Measurements from ENCODE around the gene CCDC127.

Gene CCDC127

DNA sequence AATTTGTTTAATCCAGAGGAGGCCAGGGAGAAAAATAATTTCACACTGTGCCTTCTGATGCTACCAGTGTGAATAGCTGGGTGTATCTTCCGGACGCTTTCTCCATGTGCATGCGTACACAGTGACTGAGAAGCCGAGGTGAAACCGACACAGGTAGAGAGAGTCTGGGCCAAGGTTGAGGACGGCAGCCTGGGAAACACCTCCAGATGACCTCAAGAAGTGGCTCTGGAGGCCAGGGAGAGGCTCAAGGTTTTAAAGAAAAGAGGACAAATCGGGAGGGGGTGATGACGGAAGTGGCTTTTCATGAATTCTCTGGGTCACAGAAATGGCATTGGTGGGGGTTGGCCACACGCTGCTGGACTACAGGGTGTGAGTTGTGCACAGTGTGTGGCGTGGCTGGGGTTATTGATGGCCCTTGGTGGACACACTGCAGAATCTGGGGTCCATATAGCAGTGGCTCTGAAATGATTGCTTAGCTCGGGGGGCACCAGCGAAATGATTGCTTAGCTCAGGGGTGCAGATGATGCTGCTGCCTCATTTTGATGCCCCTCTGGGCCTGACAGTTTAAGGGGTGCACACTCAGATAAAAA is 60.7 kb downstream of the CCDC127 start:
- no peak for DNase-seq (ENCODE audit: low read depth)

DNA sequence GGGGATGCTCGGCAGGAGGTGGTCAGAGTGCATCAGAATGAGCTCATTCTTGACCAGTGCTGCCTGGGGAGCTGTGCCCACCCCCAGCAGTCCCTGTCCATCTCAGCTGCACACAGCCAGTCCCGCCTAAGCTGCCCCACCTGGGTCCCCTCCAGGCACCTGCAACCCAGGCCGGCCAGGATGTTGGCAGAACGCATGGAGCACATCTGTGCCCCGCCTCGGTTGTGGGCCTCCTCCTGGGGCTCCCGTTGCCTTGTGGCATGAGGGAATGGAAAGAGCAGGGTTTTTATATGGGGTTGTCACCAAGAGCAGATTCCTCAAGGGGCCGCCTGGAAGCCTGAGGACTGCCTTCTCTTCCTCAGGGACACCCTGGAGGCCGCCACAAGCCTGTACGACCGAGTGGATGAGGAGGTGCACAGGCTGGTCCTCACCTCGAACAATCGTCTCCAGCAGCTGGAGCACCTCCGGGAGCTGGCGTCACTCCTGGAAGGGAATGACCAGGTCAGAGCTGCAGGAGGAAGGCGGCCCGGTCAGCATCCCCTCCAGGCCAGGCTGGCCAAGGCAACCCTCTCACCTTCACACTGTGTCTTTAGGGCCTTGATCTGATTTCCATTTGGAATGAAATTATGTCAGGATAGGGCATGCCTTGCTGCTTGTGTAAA is 61.4 kb downstream of the CCDC127 start:
- DNase-seq (ENCODE audit: low read depth): no peak

DNA sequence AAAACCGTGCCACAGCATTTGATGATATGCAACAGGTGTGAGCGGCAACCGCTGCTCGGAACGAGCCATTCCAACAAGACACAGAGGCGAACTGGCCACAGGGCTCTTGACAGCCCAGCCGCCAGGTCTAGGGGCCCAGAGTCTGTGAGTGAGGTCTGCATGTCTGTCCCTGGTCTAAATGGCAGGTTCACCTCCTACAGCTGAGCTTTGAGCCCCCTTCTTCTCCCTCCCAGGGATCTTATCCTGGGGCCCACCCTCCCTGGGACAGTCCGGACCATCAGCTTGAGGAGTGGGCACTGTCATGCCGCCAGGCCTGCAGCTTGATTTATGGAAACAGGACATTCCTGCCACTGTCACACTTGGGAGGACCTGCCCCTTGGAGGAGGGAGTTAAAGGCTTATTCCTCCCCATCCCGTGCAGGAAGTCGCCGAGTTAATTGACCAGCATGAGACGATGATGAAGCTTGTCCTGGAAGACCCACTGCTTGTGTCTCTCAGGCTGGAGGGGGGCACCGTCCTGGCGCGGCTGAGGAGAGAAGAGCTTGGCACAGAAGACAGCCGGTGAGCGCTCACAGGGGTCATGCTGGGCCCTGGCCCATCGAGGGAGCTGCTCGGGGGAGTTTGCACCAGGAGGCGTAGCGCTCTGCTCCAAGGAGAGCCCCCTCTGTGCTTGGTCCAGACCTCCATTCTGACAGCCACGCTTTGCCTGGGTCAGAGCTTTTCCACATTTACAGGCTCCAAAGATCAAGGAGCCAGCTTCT is 62.1 kb downstream of the CCDC127 start:
- no peak for DNase-seq (ENCODE audit: low read depth)

DNA sequence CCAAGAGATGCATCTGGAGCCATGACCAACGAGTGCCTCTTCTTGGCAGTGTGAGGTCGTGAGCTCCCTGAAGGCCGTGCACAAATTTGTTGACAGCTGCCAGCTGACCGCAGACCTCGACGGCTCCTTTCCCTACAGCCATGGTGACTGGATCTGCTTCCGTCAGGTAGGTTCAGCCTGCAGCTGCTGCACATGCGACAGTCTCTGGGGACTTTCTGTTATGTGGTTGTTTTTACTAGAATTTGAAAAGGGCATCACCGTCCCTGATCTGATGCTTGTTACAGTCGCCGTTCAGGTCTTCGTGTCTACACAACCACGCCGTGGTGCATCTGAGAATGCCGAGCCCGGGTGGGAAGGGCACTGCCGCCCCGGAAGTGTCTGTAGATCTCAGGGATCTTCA is 63.1 kb downstream of the CCDC127 start:
- DNase-seq (ENCODE audit: low read depth): no peak

DNA sequence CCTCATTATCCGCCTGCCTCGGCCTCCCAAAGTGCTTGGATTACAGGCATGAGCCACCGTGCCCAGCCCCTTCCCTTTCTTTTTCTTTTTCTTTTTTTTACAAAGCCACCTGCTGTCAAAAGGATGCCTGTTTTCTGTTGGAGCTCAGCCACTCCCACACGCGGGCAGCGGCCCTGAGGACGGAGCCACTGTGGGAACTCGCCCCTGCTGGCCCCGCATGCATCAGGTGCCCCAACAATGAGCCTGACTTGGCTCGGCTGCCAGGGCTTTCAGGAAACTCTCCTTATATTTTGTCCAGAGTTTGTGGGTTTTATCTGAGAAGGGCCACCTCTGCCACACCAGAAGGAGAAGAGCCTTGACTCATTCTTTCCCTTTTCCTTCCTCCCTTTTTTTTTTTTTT is 63.7 kb downstream of the CCDC127 start:
- DNase-seq (ENCODE audit: low read depth): no peak

DNA sequence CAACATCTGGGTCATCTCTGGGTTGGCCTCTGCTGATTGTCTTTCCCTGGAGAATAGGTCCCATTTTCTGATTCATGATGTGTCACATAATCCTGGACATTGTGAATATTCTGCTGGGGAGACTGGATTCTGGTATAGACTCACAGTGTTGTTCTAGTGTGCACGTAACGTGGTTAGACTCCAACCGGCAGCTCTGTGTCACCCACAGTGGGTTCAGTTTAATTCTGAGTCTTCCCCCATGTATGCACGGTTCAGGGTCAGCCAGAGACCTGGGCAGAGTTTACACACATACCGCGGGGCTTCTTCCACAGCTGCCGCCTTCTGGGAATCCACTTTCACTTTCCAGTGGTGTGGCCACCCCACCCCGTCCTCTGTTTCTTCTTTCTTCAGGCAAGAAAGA is 64.7 kb downstream of the CCDC127 start:
- DNase-seq (ENCODE audit: low read depth): no peak

DNA sequence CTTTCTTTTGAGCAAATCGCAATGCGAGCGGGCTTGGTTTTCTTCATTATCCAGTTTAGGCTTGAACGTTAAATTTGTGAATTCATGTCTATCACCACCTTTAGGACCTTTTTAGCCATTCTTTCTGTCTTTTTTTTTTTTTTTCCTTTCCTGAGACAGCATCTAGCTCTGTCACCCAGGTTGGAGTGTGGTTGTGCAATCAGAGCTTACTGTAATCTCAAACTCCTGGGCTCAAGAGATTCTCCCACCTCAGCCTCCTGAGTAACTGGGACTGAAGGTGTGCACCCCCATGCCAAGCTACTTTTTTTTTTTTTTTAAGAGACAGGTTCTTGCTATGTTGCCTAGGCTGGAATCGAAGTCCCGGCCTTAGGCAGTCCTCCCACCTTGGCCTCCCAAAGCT is 65.9 kb downstream of the CCDC127 start:
- DNase-seq (ENCODE audit: low read depth): no peak

DNA sequence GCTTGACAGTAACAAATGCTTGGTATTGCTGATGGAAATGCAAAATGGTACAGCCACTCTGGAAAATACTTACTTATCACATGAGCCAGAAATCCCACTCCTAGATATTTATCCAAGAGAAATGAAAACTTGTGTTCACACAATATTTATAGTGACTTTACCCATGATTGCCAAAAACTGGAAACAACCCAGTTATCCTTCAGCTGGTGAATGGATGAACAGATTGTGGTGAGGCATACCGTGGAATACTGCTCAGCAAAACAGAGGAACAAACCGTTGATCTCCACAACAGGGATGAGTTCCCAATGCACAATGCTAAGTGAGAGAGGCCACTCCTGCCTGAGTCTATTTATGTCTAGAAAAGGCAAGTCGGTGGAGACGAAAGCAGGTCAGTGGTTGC is 67.2 kb downstream of the CCDC127 start:
- DNase-seq (ENCODE audit: low read depth): no peak

DNA sequence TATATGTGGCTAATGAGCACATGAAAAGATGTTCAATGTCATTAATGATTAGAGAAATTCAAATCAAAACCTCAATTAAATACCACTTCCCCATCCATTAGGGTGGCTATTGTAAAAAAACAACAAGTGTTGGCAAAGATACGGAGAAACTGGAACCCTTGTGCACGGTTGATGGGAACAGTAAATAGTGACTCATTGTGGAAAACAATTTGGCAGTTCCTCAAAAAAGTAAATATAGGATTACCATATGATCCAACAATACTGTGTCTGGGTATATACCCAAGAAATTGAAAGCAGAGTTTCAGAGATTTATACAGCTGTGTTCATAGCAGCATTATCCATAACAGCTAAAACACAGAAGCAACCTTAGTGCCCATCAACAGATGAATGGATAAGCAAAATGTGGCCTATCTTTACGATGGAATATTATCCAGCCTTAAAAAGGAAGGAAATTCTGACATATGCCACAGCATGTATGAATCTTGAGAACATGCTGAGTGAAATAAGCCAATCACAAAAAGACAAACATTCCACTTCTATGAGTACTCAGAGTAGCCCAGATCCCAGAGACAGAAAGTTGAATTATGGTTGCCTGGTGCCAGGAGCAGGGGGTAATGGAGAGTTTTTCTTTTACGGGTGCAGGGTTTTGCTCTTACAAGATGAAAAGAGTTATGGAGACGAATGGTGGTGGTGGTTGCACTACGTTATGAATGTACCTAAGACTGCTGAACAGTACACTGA is 68.0 kb downstream of the CCDC127 start:
- DNase-seq (ENCODE audit: low read depth): no peak

DNA sequence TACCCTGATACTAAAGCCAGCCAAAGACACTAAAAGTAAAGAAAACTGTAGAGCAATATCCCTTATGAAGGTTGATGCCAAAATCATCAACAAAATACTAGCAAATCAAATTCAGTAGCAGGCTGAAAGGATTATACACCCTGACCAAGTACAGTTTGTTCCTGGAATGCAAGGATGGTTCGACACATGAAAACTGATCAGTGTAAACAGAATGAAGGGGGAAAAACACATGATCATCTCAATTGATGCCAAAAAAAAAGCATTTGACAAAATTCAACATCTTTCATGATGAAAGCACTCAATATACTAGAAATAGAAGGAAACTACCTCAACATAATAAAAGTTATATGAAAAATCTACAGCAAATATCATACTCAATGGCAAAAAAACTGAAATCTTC is 70.2 kb downstream of the CCDC127 start:
- DNase-seq (ENCODE audit: low read depth): no peak
